ENCODE data around the gene TMEM108.

GRCh38 chr3:133317866-133318265 lies 279.7 kb downstream of the TMEM108 start:
- TF ChIP-seq CTCF (IDR thresholded peaks at IDR 0.05), result no peak
- TF ChIP-seq ZFX (IDR thresholded peaks at IDR 0.05; ENCODE audit: borderline replicate concordance), result no peak

Data from 22Rv1 (cell line).